PC-3 (cell line): ENCODE results near the gene AMMECR1. TPM values are rescaled to one million over a fixed set of nuclear protein-coding genes. Genes with fewer than 3 reads are reported as not detected.

ENCODE experiments used
- ATAC-seq: fragments of 200-7000 bp; cut with Tn5 transposase; 2 replicates; pipeline ENCODE4 v1.9.1; 2020; ENCODE audit warnings: mild to moderate bottlenecking, moderate library complexity
- BruUV-seq: library from RNA; stranded (reverse); fragments of 400-500 nt; replicated peaks from 2 replicates; lab custom pipeline; 2021; lab: Mats Ljungman, UMichigan
- CTCF ChIA-PET: fragments of 300-600 bp; sonication (Branson Sonifier 250); formaldehyde crosslinking; loops from one replicate; lab custom pipeline; 2022; ENCODE audit warnings: antibody characterized with exemption; lab: Charles Lee
- POLR2A ChIA-PET: fragments of 300-600 bp; sonication (Branson Sonifier 250); formaldehyde crosslinking; loops from one replicate; lab custom pipeline; 2022; ENCODE audit warnings: antibody characterized with exemption; ENCODE audit not compliant: unreplicated experiment; lab: Charles Lee
- DNase-seq: peaks from one replicate; pipeline ENCODE4 v3.0.0-alpha.2; 2015
- H2AFZ ChIP-seq: fragments of 300-600 bp; sonication (generic); 2 replicates; pipeline ENCODE4 v1.6.0; 2016; ENCODE audit warnings: antibody characterized with exemption, low read length
- H3F3A ChIP-seq: fragments of 300-600 bp; sonication (generic); one replicate; pipeline ENCODE4 v1.6.0; 2017; ENCODE audit warnings: antibody characterized with exemption, low read length, control low read depth, mild to moderate bottlenecking; ENCODE audit not compliant: unreplicated experiment
- H3K27ac ChIP-seq: fragments of 300-600 bp; sonication (generic); 2 replicates; pipeline ENCODE4 v1.5.1; 2016; ENCODE audit warnings: mild to moderate bottlenecking, low read length
- H3K27me3 ChIP-seq: fragments of 300-600 bp; sonication (generic); 2 replicates; pipeline ENCODE4 v1.6.1; 2016; ENCODE audit warnings: low read length, mixed read lengths
- H3K36me3 ChIP-seq: fragments of 300-600 bp; sonication (generic); 2 replicates; pipeline ENCODE4 v1.6.1; 2016; ENCODE audit warnings: low read depth, mixed run types, low read length, mixed read lengths
- H3K4me1 ChIP-seq: fragments of 300-600 bp; sonication (generic); 2 replicates; pipeline ENCODE4 v1.5.1; 2016; ENCODE audit warnings: low read length; ENCODE audit not compliant: insufficient read depth
- H3K4me2 ChIP-seq: fragments of 300-600 bp; sonication (generic); 2 replicates; pipeline ENCODE4 v1.6.0; 2016; ENCODE audit warnings: low read length
- H3K4me3 ChIP-seq: fragments of 300-600 bp; sonication (generic); 2 replicates; pipeline ENCODE4 v1.5.1; 2016; ENCODE audit warnings: mild to moderate bottlenecking, low read length, mixed read lengths
- H3K79me2 ChIP-seq: fragments of 300-600 bp; sonication (generic); 2 replicates; pipeline ENCODE4 v1.6.1; 2017; ENCODE audit warnings: low read length, mixed read lengths
- H3K9ac ChIP-seq: fragments of 300-600 bp; sonication (generic); 2 replicates; pipeline ENCODE4 v1.6.0; 2016; ENCODE audit warnings: mild to moderate bottlenecking, low read length
- H3K9me2 ChIP-seq: fragments of 300-600 bp; sonication (generic); replicated peaks from 2 replicates; pipeline ENCODE4 v1.6.1; 2016; ENCODE audit warnings: mixed run types, low read length, mixed read lengths
- H3K9me3 ChIP-seq: fragments of 300-600 bp; sonication (generic); 2 replicates; pipeline ENCODE4 v1.6.1; 2016; ENCODE audit warnings: low read length, mixed read lengths
- H4K20me1 ChIP-seq: fragments of 300-600 bp; sonication (generic); 2 replicates; pipeline ENCODE4 v1.6.1; 2016; ENCODE audit warnings: low read length, mixed read lengths
- CTCF ChIP-seq: fragments of 300-600 bp; sonication (generic); conservative IDR thresholded peaks from 2 replicates; pipeline ENCODE4 v1.5.1; 2017; ENCODE audit warnings: antibody characterized with exemption, low read depth, mild to moderate bottlenecking, low read length
- EZH2 ChIP-seq: fragments of 300-600 bp; sonication (generic); IDR thresholded peaks from one replicate; pipeline ENCODE4 v1.6.1; 2017; ENCODE audit warnings: antibody characterized with exemption, mild to moderate bottlenecking, low read length; ENCODE audit not compliant: unreplicated experiment
- EZH2phosphoT487 ChIP-seq: fragments of 300-600 bp; sonication (generic); IDR thresholded peaks from 2 replicates; pipeline ENCODE4 v1.6.1; 2018; ENCODE audit warnings: mild to moderate bottlenecking, antibody characterized with exemption, low read length, borderline replicate concordance
- intact Hi-C: fragments of 100-400 bp; cut with micrococcal nuclease; formaldehyde crosslinking; loops from 2 replicates; pipeline ENCODE4 v1.9.0; 2023
- total RNA-seq: library from RNA; depleted of rRNA; stranded (reverse); fragments of >200 nt; gene quantifications from 2 replicates; pipeline ENCODE4 v1.2.3, GENCODE V29; 2014

Gene AMMECR1
- total RNA-seq, 1 experiment from 2014 or later: 14.2 TPM

GRCh38 chrX:110251961-110252360, 65.9 kb downstream of the AMMECR1 start:
- no peak overlapping the region for H3K4me2 ChIP-seq
- no peaks in the 10 kb centered on the region for H3K36me3 ChIP-seq
- DNase-seq: no peak
- ChIA-PET POLR2A (no interaction called here), CTCF (no interaction called here)
- no peak for TF ChIP-seq CTCF
- TF ChIP-seq EZH2: no peak
- TF ChIP-seq EZH2phosphoT487: no peak
- H3K79me2 ChIP-seq: 0 out of 2 replicates have a peak, but pooled peaks cover 5% of the 10 kb centered on the region
- no peak overlapping the region for H3K27ac ChIP-seq
- H2AFZ ChIP-seq: no peak overlapping the region
- no peaks in the 10 kb centered on the region for H4K20me1 ChIP-seq
- H3K9me3 ChIP-seq: no peaks in the 10 kb centered on the region
- H3K4me3 ChIP-seq: no peak overlapping the region
- H3F3A ChIP-seq: no peaks in the 10 kb centered on the region
- no peak for ATAC-seq
- no peaks in the 10 kb centered on the region for H3K9me2 ChIP-seq
- BruUV-seq: no TSS peak
- H3K9ac ChIP-seq: no peak overlapping the region
- intact Hi-C loops: no loop called here
- no peaks in the 10 kb centered on the region for H3K27me3 ChIP-seq
- no peaks in the 10 kb centered on the region for H3K4me1 ChIP-seq

- ChIA-PET CTCF (no interaction called here), POLR2A (no interaction called here)
- no peaks in the 10 kb centered on the region for H3K9me2 ChIP-seq
Measured at GRCh38 chrX:110251526-110251925, 66.4 kb downstream of the AMMECR1 start.

More at GRCh38 chrX:110251526-110251925, 66.4 kb downstream of the AMMECR1 start:
- Histone ChIP-seq H3K27ac (no peak overlapping the region), H3K27me3 (no peaks in the 10 kb centered on the region), H3F3A (no peaks in the 10 kb centered on the region), H3K9ac (no peak overlapping the region), H3K4me2 (no peak overlapping the region), H3K79me2 (0 out of 2 replicates have a peak, but pooled peaks cover 5% of the 10 kb centered on the region), H2AFZ (no peak overlapping the region), H3K4me3 (no peak overlapping the region), H3K36me3 (no peaks in the 10 kb centered on the region), H4K20me1 (no peaks in the 10 kb centered on the region), H3K9me3 (no peaks in the 10 kb centered on the region), H3K4me1 (no peaks in the 10 kb centered on the region)
- no TSS peak for BruUV-seq
- intact Hi-C loops: no loop called here
- TF ChIP-seq CTCF (no peak), EZH2phosphoT487 (no peak), EZH2 (no peak)
- DNase-seq: no peak
- no peak for ATAC-seq
